Sigmoid colon (tissue), 4 donors: ENCODE results near the gene PELI3.
A peak's percentile ranks its signal among the peaks of the same experiment; 100 is the strongest.

Experiments used
- EP300 ChIP-seq, 4 donors: sonication (generic); formaldehyde crosslinking; IDR thresholded peaks; one replicate each; pipeline ENCODE4 v1.6.1; 2017; ENCODE audit warnings: antibody characterized with exemption in 4 of 4
- POLR2A ChIP-seq, 2 donors: fragments of 450-650 bp; IDR thresholded peaks; one replicate each; pipeline ENCODE4 v1.6.1; 2016; ENCODE audit warnings: antibody characterized with exemption in 2 of 2, mild to moderate bottlenecking in 2 of 2, moderate library complexity in 2 of 2
- POLR2AphosphoS5 ChIP-seq, 4 donors: sonication (generic); formaldehyde crosslinking; IDR thresholded peaks; one replicate each; pipeline ENCODE4 v1.6.1; 2017; ENCODE audit warnings: antibody characterized with exemption in 4 of 4
- TF ChIP-seq, protein P1 (sequence below), 4 experiments: fragments of 450-650 bp in 3 of 4; fragments of 200-600 bp in 1 of 4; IDR thresholded peaks; one replicate each; pipeline ENCODE4 v1.5.1; 2016 to 2019; ENCODE audit warnings: antibody characterized with exemption in 4 of 4, mild to moderate bottlenecking in 3 of 4, moderate library complexity in 2 of 4

DNA sequence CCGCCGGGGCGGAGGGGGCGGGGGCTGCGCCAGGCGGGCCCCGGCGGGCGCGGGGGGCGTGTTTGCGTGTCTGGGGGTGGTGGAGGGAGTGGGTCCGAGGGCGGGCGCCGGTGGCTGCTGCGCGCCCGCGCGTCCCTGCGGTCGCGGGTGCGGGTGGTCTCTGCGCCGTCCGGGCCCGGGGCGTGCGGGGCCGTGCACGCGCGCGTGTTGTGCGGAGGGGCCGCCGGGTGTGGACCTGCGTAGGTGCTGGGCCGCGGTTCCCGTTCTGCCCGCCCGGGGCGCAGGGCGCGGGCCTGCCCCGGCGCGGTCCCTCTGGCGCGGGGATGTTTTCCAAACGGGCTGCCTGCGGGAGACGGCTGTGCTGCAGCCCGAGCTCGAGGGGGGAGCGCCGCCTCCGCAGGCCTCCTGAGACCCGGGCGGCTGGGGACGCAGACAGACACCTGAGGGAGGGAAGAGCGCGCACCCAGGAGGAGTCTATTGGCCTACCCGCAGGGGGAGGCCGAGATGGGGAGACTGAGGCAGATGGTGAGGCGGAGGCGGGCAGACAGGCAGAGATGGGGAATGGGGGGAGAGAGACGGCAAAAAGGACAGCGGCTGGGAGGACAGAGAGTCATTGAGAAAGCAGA is 442 bp downstream of the PELI3 start:
- TF ChIP-seq, protein P1, sequence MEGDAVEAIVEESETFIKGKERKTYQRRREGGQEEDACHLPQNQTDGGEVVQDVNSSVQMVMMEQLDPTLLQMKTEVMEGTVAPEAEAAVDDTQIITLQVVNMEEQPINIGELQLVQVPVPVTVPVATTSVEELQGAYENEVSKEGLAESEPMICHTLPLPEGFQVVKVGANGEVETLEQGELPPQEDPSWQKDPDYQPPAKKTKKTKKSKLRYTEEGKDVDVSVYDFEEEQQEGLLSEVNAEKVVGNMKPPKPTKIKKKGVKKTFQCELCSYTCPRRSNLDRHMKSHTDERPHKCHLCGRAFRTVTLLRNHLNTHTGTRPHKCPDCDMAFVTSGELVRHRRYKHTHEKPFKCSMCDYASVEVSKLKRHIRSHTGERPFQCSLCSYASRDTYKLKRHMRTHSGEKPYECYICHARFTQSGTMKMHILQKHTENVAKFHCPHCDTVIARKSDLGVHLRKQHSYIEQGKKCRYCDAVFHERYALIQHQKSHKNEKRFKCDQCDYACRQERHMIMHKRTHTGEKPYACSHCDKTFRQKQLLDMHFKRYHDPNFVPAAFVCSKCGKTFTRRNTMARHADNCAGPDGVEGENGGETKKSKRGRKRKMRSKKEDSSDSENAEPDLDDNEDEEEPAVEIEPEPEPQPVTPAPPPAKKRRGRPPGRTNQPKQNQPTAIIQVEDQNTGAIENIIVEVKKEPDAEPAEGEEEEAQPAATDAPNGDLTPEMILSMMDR (IDR thresholded peaks at IDR 0.05), result peak in 3 of 4 experiments; percentile 6 to 47 (median 37)
- TF ChIP-seq POLR2AphosphoS5 (IDR thresholded peaks at IDR 0.05), result no peak
- no peak for TF ChIP-seq POLR2A (IDR thresholded peaks at IDR 0.05)
- no peak for TF ChIP-seq EP300 (IDR thresholded peaks at IDR 0.05)
